Stimulated activated naive CD8-positive, alpha-beta T cell treated with anti-CD3 and anti-CD28 coated beads, Interleukin-15, amount 100 ng/mL, for 72 hours (primary cell): ENCODE results near the gene LPCAT2.

ENCODE experiments used
- ATAC-seq: fragments of 150-1000 bp; cut with Tn5 transposase; 2 replicates; pipeline ENCODE4 v1.10.0; 2021; ENCODE audit warnings: mild to moderate bottlenecking, moderate library complexity
- DNase-seq, 2 donors: peaks; one replicate each; pipeline ENCODE4 v3.0.0; 2021 to 2022
- H3K27ac Mint-ChIP-seq, 2 donors: one replicate each; pipeline ENCODE4 v1.8.0; 2022; ENCODE audit warnings: mild to moderate bottlenecking in 2 of 2, mixed read lengths in 2 of 2, moderate library complexity in 2 of 2
- H3K27me3 Mint-ChIP-seq: one replicate; pipeline ENCODE4 v1.8.0; 2022; ENCODE audit warnings: mixed read lengths
- H3K4me1 Mint-ChIP-seq: one replicate; pipeline ENCODE4 v1.8.0; 2022; ENCODE audit warnings: mild to moderate bottlenecking, mixed read lengths
- H3K4me3 Mint-ChIP-seq, 2 donors: one replicate each; pipeline ENCODE4 v1.8.0; 2022; ENCODE audit warnings: mild to moderate bottlenecking in 2 of 2, mixed read lengths in 2 of 2, moderate library complexity in 1 of 2
- H3K9me3 Mint-ChIP-seq, 2 donors: one replicate each; pipeline ENCODE4 v1.8.0; 2022; ENCODE audit warnings: mixed read lengths in 2 of 2

Gene LPCAT2

GRCh38 chr16:55494994-55495421, 13.9 kb upstream of the LPCAT2 start:
- H3K27me3 Mint-ChIP-seq: peaks cover 8% of the 10 kb centered on the region
- no peaks in the 10 kb centered on the region for H3K9me3 Mint-ChIP-seq
- peaks cover 16% of the 10 kb centered on the region for H3K4me1 Mint-ChIP-seq
- no peak for ATAC-seq
- no peak overlapping the region for H3K27ac Mint-ChIP-seq
- DNase-seq: no peak
- no peak overlapping the region for H3K4me3 Mint-ChIP-seq

- DNase-seq: no peak
- no peak overlapping the region for H3K4me3 Mint-ChIP-seq
- peaks cover 23% of the 10 kb centered on the region for H3K4me1 Mint-ChIP-seq
- no peak for ATAC-seq
- H3K9me3 Mint-ChIP-seq: no peaks in the 10 kb centered on the region
- H3K27ac Mint-ChIP-seq: no peak overlapping the region
- H3K27me3 Mint-ChIP-seq: peaks cover 15% of the 10 kb centered on the region
Measured at GRCh38 chr16:55495616-55496289, 13.1 kb upstream of the LPCAT2 start.

- no peak for DNase-seq
- no peak for ATAC-seq
- peaks cover 16% of the 10 kb centered on the region for H3K27me3 Mint-ChIP-seq
- peaks cover 23% of the 10 kb centered on the region for H3K4me1 Mint-ChIP-seq
- H3K4me3 Mint-ChIP-seq: no peak overlapping the region
- H3K27ac Mint-ChIP-seq: no peak overlapping the region
- H3K9me3 Mint-ChIP-seq: no peaks in the 10 kb centered on the region
Measured at GRCh38 chr16:55496509-55497145, 12.2 kb upstream of the LPCAT2 start.

DNA sequence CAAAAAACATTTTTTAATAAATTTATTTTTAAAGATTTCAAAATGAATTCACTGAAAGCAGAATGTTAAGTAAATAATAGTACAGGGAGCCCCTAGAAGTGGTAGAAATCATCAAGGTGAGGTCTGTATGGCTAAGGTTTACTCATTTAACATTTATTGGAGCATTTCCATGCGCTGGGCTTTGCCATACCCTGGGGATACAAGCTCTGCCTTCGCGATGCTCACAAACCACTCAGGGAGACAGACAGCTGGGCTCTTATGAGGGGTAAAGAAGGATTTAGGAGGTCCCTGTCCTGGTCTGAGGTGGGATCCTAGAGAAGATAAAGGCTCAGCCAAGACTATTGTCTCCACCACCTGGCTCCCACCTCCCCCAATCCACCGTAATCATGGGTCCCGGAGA, 11.3 kb upstream of the LPCAT2 start:
- ATAC-seq (no peak), DNase-seq (no peak)
- Mint-ChIP-seq H3K9me3 (no peaks in the 10 kb centered on the region), H3K4me1 (peaks cover 23% of the 10 kb centered on the region), H3K4me3 (no peak overlapping the region), H3K27ac (no peak overlapping the region), H3K27me3 (peaks cover 16% of the 10 kb centered on the region)

DNA sequence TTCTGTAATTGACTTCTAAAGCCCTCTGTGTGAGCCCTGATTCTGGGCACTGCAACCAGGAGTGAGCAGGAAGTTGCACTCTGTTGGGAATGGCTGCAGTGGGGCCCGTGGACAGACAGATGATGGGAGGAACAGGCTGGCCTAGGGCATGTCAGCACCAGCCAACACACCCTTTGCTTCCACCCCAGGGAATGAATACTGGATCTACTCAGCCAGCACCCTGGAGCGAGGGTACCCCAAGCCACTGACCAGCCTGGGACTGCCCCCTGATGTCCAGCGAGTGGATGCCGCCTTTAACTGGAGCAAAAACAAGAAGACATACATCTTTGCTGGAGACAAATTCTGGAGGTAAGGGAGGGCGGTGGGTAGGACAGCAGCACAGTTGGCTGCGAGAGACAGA, 10.8 kb upstream of the LPCAT2 start:
- H3K27ac Mint-ChIP-seq: no peak overlapping the region
- DNase-seq (no peak), ATAC-seq (no peak)
- no peak overlapping the region for H3K4me3 Mint-ChIP-seq
- H3K9me3 Mint-ChIP-seq: no peaks in the 10 kb centered on the region
- peaks cover 16% of the 10 kb centered on the region for H3K27me3 Mint-ChIP-seq
- peaks cover 23% of the 10 kb centered on the region for H3K4me1 Mint-ChIP-seq

DNA sequence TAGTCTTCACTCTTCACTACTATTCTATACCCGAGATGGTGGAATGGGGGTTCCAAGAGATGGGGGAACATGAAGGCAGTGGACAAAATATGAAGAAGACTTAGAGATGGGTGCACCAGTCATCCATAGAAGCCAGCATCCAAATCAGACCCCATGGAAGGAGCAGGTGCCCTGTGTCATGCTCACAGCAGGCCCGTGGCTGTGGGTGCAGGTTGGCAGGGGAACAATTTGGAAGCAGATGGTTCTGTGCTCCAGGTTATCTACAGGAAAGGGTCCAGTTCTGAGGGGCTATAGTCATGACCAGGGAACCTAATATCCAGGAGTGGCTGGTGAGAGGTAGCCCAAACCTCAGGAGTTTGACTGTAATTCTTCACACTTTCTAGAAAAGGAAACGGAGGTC, 9.6 kb upstream of the LPCAT2 start:
- H3K27ac Mint-ChIP-seq: no peak overlapping the region
- DNase-seq (no peak), ATAC-seq (no peak)
- H3K27me3 Mint-ChIP-seq: peaks cover 16% of the 10 kb centered on the region
- no peaks in the 10 kb centered on the region for H3K9me3 Mint-ChIP-seq
- H3K4me1 Mint-ChIP-seq: peaks cover 23% of the 10 kb centered on the region
- no peak overlapping the region for H3K4me3 Mint-ChIP-seq

- H3K27ac Mint-ChIP-seq: peak overlapping the region in 1 of 2 donors; percentile 44
- peak; percentile 76 for ATAC-seq
- peaks cover 16% of the 10 kb centered on the region for H3K27me3 Mint-ChIP-seq
- no peaks in the 10 kb centered on the region for H3K9me3 Mint-ChIP-seq
- peaks cover 23% of the 10 kb centered on the region for H3K4me1 Mint-ChIP-seq
- DNase-seq: peak in 1 of 2 donors; percentile 7
- H3K4me3 Mint-ChIP-seq: no peak overlapping the region
Measured at GRCh38 chr16:55499951-55500529, 8.8 kb upstream of the LPCAT2 start.

DNA sequence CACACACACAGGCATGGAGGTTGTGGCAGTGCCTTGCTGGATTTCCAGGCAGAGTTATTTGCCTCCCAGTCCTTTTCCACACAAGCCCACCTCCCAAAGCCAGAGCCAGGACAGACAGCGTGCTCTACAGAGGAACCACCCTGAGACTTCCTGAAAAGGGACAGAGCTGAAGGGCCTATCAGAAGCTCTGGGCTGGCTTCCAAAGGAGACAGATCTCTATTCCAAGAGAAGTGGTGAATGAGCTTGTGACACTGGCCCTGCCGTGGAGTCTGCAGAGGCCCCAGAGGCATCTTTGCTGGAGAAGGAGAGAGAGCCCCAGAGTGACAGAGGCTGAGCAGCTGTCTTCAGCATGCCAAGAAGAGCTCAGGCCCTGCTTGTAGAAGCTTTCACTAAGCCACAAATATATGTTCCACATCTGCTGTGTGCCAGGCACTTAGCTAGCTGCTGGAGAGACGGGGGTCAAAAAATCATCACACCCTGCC, 8.3 kb upstream of the LPCAT2 start:
- H3K27ac Mint-ChIP-seq: peak overlapping the region in 1 of 2 donors; percentile 34
- DNase-seq (no peak), ATAC-seq (peak; percentile 13)
- H3K4me3 Mint-ChIP-seq: no peak overlapping the region
- H3K9me3 Mint-ChIP-seq: no peaks in the 10 kb centered on the region
- peaks cover 23% of the 10 kb centered on the region for H3K4me1 Mint-ChIP-seq
- peaks cover 16% of the 10 kb centered on the region for H3K27me3 Mint-ChIP-seq

DNA sequence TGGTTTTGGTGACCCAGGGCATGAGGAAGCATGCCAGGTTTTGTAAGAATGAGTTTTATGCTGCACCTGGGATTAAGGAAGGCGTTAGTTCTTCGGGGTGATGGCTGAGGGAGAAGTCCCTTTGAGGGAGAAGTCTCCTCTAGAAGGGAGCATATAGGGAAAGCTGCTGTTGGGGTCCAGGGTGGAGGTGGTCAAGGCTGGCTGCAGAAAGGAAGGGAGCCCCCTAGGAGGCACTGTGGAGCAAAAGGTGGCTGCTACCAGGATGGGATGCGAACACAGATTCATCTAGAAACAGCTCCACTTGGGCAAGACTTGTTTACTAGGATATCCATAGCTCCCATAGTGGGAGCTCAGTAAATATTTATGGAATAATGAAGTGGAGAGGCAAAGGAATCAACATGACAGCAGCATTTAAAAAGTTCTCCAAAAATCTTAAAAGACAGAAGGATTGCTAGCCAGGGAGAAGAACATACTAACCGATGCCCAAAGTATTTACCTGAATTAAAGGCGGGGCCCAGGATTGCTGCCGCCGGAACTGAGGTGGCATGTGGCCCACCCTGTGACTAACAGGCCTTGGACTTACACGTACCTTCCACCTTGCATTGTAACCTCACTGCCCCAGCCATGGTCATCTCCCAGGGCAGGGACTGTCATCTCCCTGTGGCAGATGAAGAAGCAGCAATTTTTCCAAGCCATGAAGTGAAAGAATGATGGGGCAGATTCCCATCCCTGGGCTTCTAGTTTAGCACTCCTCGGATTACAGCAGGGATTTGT, 7.1 kb upstream of the LPCAT2 start:
- ATAC-seq (no peak), DNase-seq (no peak)
- H3K4me1 Mint-ChIP-seq: peaks cover 21% of the 10 kb centered on the region
- H3K4me3 Mint-ChIP-seq: no peak overlapping the region
- no peak overlapping the region for H3K27ac Mint-ChIP-seq
- peaks cover 15% of the 10 kb centered on the region for H3K27me3 Mint-ChIP-seq
- no peaks in the 10 kb centered on the region for H3K9me3 Mint-ChIP-seq

DNA sequence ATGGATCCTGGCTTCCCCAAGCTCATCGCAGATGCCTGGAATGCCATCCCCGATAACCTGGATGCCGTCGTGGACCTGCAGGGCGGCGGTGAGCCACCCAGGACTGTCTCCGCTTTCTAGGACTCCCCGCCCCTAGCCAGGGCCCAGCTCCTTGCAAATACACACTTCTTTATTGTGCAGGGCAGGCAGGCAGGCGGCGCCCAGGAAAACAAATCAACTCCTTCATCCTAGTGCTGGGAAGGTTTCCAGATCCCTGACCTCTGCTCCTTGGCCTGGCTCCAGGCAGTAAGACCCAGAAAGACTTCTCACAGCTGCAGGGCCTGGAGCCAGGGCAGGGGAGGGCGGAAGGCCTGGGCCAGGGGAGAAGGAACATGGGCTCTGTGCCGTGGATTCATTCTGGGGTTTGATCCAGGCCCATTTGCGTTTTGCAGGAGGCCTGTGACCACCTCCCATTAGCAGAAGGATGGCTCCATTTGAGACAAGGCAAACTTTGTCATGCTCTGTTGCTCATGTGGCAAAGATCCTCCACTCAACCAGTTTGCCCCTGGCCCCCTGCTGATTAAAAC, 6.0 kb upstream of the LPCAT2 start:
- peaks cover 17% of the 10 kb centered on the region for H3K4me1 Mint-ChIP-seq
- H3K4me3 Mint-ChIP-seq: no peak overlapping the region
- peaks cover 19% of the 10 kb centered on the region for H3K27me3 Mint-ChIP-seq
- ATAC-seq (no peak), DNase-seq (no peak)
- H3K9me3 Mint-ChIP-seq: no peaks in the 10 kb centered on the region
- no peak overlapping the region for H3K27ac Mint-ChIP-seq

DNA sequence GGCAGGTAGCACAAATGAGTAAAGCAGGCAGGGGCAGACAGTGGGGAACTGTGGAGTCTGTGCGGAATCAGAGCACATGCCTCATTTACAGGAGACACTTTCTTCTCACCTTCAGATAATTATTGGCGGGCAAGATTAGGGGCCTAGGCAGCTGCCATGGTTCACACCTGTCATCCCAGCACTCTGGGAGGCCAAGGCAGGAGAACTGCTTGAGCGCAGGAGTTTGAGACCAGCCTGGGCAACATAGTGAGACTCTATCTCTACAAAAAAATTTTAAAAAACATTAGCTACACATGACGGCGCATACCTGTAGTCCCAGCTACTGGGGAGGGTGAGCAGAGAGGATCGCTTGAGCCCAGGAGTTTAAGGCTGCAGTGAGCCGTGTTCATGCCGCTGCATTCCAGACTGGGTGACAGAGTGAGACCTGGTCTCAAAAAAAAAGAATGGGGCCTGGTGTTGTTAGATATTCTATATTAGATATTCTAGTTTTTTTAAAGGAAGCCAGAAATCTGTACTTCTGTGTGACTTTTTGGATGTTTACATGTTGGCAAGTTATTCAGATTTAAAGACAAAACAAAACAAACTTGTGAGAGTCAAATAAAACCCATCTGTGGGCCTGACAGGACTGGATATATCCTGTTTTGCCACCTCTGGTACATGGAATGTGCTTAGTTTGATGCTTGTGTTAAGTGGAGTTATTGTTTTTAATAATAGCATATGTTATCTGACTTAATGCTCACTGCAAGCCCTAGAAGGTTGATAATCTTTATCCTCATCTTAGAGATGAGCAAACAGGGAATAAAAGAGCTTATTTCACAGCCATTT, 4.9 kb upstream of the LPCAT2 start:
- Mint-ChIP-seq H3K27me3 (peaks cover 30% of the 10 kb centered on the region), H3K9me3 (no peaks in the 10 kb centered on the region), H3K4me1 (peaks cover 22% of the 10 kb centered on the region), H3K27ac (no peak overlapping the region), H3K4me3 (no peak overlapping the region)
- ATAC-seq (no peak), DNase-seq (no peak)

- Mint-ChIP-seq H3K27me3 (peaks cover 38% of the 10 kb centered on the region), H3K4me3 (no peak overlapping the region), H3K27ac (no peak overlapping the region), H3K9me3 (no peaks in the 10 kb centered on the region), H3K4me1 (peaks cover 17% of the 10 kb centered on the region)
- ATAC-seq (no peak), DNase-seq (no peak)
Measured at GRCh38 chr16:55505333-55506015, 3.4 kb upstream of the LPCAT2 start.

- Mint-ChIP-seq H3K9me3 (no peaks in the 10 kb centered on the region), H3K4me3 (no peak overlapping the region), H3K27ac (no peak overlapping the region), H3K4me1 (peaks cover 15% of the 10 kb centered on the region), H3K27me3 (peaks cover 35% of the 10 kb centered on the region)
- no peak for DNase-seq
- ATAC-seq: no peak
Measured at GRCh38 chr16:55506083-55506482, 2.8 kb upstream of the LPCAT2 start.

GRCh38 chr16:55506708-55507107, 2.2 kb upstream of the LPCAT2 start:
- ATAC-seq (no peak), DNase-seq (no peak)
- H3K27me3 Mint-ChIP-seq: peaks cover 35% of the 10 kb centered on the region
- no peak overlapping the region for H3K27ac Mint-ChIP-seq
- peaks cover 0 to under 1% of the 10 kb centered on the region in 2 donors for H3K9me3 Mint-ChIP-seq
- H3K4me3 Mint-ChIP-seq: no peak overlapping the region
- peaks cover 15% of the 10 kb centered on the region for H3K4me1 Mint-ChIP-seq
